ENCODE measurements around the gene SPTBN4. TPM values are rescaled to one million over a fixed set of nuclear protein-coding genes. Genes with fewer than 3 reads are reported as not detected.
"Not testable (repeated sequence)": the region's sequence is repeated elsewhere in the genome, so short reads cannot be mapped to it uniquely, and the experiment has no call there.

Gene SPTBN4
- total RNA-seq, 2 donors from 2014 or later: 1.8 to 6.3 TPM

- no peak for DNase-seq
- intact Hi-C loops (cut with DNase I): no loop called here
- no peak for ATAC-seq
- no peaks in the 10 kb centered on the region for H3K9me3 ChIP-seq
- peaks cover 15% of the 10 kb centered on the region for H3K4me1 ChIP-seq
- H3K27ac ChIP-seq: no peak overlapping the region
- H3K36me3 ChIP-seq (replicated peaks in 1 of 2; ENCODE audit: insufficient read depth in 1 of 2, low read depth in 2 of 2): no peaks in the 10 kb centered on the region
- H3K4me3 ChIP-seq: no peak overlapping the region
- H3K27me3 ChIP-seq: no peaks in the 10 kb centered on the region
- no peak for TF ChIP-seq CTCF (IDR thresholded peaks at IDR 0.05)
- TF ChIP-seq POLR2A (IDR thresholded peaks at IDR 0.05): no peak
- WGBS, 2 donors: 45% methylated on average over 3 to 4 of the region's 4 CpGs
Observed at GRCh38 chr19:40539070-40539469, 72.3 kb downstream of the SPTBN4 start.

DNA sequence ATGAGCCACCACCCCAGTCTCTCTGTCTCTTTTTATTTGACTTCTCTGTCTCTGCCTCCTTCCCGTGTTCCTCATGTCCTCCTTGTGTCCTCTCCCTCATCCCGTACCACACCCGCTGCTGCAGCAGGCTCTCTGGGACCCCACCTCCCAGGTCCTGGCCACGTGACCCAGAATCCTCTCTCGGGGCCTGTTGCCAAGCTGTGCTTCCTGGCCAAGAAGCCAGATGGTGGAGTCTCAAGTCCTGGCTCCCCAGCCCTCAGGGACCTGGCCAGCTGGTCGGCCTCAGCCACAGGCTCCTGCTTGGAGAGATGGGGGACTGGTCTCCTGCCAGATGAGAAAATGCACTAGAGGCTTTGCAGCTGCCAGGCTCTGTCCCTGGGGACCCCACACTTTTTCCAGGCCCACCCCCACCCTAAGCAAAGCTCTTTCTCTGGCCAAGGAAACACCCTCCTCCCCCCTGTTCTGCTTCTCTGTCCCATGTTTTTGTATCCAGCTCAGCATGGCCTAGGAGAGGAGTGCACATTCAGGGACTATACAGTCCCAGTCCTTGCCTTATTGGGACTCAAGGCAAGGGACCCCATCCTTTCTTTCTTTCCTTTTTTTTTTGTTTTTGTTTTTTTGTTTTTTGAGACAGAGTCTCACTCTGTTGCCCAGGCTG is 75.5 kb downstream of the SPTBN4 start:
- Histone ChIP-seq H3K4me3 (no peak overlapping the region), H3K36me3 (replicated peaks in 1 of 2; ENCODE audit: insufficient read depth in 1 of 2, low read depth in 2 of 2) (no peaks in the 10 kb centered on the region), H3K9me3 (no peaks in the 10 kb centered on the region), H3K4me1 (peaks cover 15% of the 10 kb centered on the region), H3K27ac (peak overlapping the region in 2 of 4 donors; percentile 3 to 49), H3K27me3 (no peaks in the 10 kb centered on the region)
- DNase-seq: peak; percentile 75 to 91 (median 86)
- TF ChIP-seq CTCF (IDR thresholded peaks at IDR 0.05) (peak in 1 of 7 experiments; percentile 34), POLR2A (IDR thresholded peaks at IDR 0.05) (no peak)
- 22 to 34% methylated on average over 5 to 6 of the region's 6 CpGs for WGBS, 2 donors
- intact Hi-C loops (cut with DNase I): no loop called here
- peak; percentile 86 for ATAC-seq

DNA sequence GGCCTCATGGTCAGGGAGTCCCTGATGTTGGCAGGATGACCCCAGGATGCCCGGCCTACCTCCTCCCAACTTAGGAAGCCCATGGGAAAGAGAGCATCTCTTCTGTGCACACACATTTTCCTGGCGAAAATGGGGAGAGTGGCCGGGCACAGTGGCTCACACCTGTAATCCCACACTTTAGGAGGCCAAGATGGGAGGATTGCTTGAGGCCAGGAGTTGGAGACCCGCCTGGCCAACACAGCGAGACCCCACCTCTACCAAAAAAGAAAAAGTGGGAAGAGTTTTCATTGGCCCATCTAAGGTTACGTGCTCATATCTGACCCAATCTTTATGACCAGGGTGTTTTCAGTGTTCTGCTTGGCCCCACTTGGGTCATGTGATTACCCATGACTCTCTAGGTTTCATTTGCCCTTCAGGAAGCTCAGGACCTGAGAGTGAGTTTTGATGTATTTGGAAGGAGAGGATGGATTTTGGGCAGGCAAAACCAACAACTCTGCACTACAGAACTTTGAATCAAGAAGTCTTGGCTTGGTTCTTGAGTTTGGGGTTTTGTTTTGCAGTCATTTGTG is 76.3 kb downstream of the SPTBN4 start:
- no peak for DNase-seq
- intact Hi-C loops (cut with DNase I): no loop called here
- Histone ChIP-seq H3K27me3 (no peaks in the 10 kb centered on the region), H3K36me3 (replicated peaks in 1 of 2; ENCODE audit: insufficient read depth in 1 of 2, low read depth in 2 of 2) (no peaks in the 10 kb centered on the region), H3K4me1 (peaks cover 15% of the 10 kb centered on the region), H3K4me3 (no peak overlapping the region), H3K9me3 (no peaks in the 10 kb centered on the region), H3K27ac (no peak overlapping the region)
- TF ChIP-seq POLR2A (IDR thresholded peaks at IDR 0.05): no peak
- no peak for TF ChIP-seq CTCF (IDR thresholded peaks at IDR 0.05)
- ATAC-seq: no peak
- WGBS, 2 donors: 96 to 100% methylated on average over 5 to 6 of the region's 6 CpGs

DNA sequence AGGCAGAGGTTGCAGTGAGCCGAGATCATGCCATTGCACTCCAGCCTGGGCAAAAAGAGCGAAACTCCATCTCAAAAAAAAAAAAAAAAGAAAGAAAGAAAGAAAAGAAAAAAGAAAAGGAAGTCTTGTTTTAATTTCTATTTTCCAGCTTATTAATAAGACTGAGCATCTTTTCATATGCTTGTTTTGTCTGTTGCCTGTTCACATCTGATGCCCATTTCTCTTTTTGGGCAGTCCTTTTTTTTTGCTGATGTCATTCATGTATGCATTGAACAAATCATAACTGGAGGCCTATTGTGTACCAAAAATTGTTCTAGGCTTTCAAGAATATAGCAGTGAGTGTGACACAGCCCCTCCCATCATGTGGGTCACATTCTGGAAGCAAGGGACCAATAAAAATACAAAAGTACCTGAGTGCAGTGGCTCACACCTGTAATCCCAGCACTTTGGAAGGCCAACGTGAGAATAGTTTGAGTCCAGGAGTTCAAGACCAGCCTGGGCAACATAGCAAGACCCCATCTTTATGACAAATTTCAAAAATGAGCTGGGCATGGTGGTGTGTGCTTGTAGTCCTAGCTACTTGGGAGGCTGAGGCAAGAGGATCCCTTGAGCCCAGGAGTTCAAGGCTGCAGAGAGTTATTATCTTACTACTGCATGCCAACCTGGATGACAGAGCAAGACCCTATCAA is 79.5 kb downstream of the SPTBN4 start:
- ATAC-seq; intact Hi-C loops (cut with DNase I); H3K36me3 ChIP-seq (replicated peaks in 1 of 2; ENCODE audit: insufficient read depth in 1 of 2, low read depth in 2 of 2); H3K4me3 ChIP-seq; H3K9me3 ChIP-seq; DNase-seq; H3K27ac ChIP-seq; H3K27me3 ChIP-seq: not testable (repeated sequence)
- H3K4me1 ChIP-seq: peaks cover 15% of the 10 kb centered on the region
- 72% methylated on average over 3 of the region's 3 CpGs for WGBS, 2 donors

DNA sequence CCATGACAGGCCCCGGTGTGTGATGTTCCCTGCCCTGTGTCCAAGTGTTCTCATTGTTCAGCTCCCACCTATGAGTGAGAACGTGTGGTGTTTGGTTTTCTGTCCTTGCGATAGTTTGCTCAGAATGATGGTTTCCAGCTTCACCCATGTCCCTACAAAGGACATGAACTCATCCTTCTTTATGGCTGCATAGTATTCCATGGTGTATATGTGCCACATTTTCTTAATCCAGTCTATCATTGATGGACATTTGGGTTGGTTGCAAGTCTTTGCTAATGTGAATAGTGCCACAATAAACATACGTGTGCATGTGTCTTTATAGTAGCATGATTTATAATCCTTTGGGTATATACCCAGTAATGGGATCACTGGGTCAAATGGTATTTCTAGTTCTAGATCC is 80.4 kb downstream of the SPTBN4 start:
- intact Hi-C loops (cut with DNase I); H3K27ac ChIP-seq; ATAC-seq; H3K9me3 ChIP-seq; DNase-seq; H3K36me3 ChIP-seq (replicated peaks in 1 of 2; ENCODE audit: insufficient read depth in 1 of 2, low read depth in 2 of 2); H3K4me3 ChIP-seq; H3K27me3 ChIP-seq: not testable (repeated sequence)
- 77 to 81% methylated on average over 4 of the region's 4 CpGs for WGBS, 2 donors
- peaks cover 10% of the 10 kb centered on the region for H3K4me1 ChIP-seq

Data from body of pancreas (tissue), 4 donors.